ENCODE data around the gene SPTBN1.

DNA sequence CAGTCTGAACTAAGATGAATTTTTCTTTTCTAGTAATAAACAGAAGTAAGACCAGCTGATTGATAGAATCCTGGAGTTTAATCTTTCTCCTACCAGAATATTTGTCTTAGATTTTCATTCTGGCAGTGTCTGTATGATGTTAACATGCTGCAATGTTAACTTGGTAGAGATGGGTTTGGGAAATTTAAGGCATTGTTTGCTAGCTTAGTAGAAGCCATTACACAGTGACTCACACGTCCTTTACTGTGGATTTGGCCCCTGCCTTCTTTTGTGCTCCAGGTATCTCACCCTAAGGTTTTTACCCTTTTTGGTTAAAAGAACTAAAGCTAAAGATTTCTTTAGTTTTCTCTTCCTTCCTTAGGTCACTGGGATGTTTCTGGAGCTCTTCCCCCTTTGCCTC lies 84.1 kb downstream of the SPTBN1 start:
- TF ChIP-seq, protein P1, sequence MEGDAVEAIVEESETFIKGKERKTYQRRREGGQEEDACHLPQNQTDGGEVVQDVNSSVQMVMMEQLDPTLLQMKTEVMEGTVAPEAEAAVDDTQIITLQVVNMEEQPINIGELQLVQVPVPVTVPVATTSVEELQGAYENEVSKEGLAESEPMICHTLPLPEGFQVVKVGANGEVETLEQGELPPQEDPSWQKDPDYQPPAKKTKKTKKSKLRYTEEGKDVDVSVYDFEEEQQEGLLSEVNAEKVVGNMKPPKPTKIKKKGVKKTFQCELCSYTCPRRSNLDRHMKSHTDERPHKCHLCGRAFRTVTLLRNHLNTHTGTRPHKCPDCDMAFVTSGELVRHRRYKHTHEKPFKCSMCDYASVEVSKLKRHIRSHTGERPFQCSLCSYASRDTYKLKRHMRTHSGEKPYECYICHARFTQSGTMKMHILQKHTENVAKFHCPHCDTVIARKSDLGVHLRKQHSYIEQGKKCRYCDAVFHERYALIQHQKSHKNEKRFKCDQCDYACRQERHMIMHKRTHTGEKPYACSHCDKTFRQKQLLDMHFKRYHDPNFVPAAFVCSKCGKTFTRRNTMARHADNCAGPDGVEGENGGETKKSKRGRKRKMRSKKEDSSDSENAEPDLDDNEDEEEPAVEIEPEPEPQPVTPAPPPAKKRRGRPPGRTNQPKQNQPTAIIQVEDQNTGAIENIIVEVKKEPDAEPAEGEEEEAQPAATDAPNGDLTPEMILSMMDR (conservative IDR thresholded peaks at IDR 0.05): no peak
- TF ChIP-seq ZFX (IDR thresholded peaks at IDR 0.05): no peak

Data from C4-2B (cell line).